GM19324 (cell line): ENCODE measurements around the gene FOCAD.
"Not testable (repeated sequence)": the region's sequence is repeated elsewhere in the genome, so short reads cannot be mapped to it uniquely, and the experiment has no call there.

Experiments
- ATAC-seq: cut with Tn5 transposase; IDR thresholded peaks from one replicate; pipeline ENCODE4 v1.9.1; 2021; ENCODE audit warnings: mild to moderate bottlenecking, moderate library complexity; ENCODE audit not compliant: unreplicated experiment, low FRiP score

Gene FOCAD

DNA sequence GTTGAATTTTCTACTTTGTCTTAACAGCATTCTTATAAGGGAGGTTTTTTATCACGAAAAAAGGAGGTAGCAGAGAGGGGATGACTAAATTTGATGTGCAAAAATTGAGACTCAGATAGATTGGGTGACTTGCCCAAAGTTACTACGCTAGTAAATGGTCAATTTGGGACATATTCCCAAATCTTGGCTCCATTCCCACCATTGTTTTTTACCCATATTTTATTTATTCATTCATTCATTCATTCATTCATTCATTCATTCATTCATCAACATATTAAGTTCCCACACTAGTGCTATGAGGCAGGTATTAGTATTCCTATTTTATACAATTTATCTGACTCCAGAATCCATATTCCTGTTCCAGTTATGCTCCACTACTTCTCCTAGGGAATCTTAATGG is 261.8 kb downstream of the FOCAD start:
- no peak for ATAC-seq

DNA sequence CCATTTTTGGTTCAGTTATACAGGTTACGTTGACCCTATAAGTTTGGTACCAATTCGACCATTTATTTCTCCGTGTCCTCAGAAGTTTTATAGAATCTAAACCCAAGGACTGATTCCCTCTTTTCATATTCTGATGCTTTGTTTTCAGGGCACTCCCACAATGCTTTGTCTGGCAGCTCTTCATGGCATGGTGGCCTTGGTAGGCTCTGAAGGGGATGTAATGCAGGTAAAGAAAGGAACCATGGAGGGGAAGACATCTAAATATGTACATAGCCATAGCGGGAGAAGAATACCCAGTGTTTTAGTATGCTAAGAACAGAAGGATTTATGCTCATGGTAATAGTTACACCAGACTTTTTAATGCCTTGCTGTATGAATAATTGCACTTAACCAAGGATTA is 264.6 kb downstream of the FOCAD start:
- no peak for ATAC-seq

DNA sequence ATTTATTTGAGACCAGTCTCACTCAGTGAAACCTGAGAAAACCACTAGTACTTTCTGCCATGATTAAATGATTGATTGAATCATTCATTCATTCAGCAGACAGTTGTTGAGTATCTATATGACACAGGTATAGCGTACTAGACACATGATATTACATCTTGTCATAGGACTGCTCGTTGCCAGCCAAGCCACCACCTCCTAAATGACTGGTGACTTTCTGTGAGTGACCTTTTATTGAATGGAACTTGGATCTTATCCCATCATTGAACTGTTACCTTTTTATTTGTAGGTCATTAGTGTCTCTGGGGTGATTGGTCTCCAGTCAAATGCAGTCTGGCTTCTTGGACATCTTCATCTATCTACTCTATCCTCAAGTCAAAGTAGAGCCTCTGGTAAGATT is 266.6 kb downstream of the FOCAD start:
- ATAC-seq, result no peak

DNA sequence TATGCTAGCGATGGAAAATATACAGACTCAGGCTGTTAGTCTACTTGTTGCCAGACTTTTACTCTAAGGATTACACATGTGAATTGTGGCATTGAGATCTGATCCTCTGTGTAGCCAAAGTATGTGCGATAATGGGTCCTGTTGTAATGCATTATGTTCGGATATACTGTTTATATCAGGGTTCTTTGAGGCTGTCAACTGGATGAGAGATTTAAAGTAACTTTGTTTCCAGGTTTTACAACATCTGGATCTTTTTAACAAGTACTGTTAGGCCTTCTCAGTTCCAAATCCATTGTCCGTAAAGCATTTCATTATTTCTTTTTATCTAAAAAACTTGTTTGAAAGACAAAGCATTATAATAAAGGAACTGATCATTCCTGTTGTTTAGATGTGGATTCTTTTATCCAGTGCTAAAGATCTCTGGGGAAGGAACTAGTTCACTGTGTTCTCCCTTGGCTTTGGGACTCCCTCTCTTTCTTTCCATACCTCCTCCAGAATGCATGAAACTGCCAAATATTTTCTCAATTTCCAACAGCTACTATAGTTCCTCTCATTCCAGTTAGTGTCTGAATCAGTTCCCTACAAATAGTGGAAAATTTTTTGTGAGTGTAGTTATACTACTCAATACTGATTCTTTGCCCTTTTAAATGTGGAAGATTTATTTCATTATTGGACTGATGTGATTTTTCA is 278.6 kb downstream of the FOCAD start:
- ATAC-seq, result no peak

DNA sequence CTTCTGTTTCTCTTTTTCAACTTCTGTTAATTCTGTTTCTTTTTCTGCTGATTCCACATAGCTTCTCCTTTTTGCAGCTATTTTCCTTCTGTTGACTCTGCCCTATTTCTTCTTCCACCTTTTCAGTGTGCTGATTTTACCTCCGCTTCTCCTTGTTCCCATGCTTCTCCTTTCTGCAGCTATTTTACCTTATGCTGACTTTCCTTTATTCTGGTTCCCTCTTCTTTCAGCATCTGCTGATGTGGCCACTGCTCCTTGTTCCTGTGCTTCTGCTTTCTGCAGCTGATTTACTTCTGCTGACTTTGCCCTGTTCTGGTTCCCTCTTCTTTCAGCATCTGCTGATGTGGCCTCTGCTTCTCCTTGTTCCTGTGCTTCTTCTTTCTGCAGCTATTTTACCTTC is 288.6 kb downstream of the FOCAD start:
- no peak for ATAC-seq

DNA sequence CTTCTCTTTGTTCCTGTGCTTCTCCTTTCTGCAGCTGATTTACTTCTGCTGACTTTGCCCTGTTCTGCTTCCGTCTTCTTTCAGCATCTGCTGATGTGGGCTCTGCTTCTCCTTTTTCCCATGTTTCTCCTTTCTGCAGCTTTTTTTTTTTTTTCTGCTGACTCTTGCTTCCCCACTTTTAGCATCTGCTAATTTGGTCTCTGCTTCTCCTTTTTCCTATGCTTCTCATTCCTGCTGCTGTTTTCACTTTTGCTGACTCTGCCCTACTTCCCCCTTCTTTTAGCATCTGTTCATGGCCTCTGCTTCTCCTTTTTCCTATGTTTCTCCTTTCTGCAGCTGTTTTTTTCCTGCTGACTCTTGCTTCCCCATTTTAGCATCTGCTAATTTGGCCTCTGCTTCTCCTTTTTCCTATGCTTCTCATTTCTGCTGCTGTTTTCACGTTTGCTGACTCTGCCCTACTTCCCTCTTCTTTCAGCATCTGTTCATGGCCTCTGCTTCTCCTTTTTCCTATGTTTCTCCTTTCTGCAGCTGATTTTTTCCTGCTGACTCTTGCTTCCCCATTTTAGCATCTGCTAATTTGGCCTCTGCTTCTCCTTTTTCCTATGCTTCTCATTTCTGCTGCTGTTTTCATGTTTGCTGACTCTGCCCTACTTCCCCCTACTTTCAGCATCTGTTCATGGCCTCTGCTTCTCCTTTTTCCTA is 289.3 kb downstream of the FOCAD start:
- not testable (repeated sequence) for ATAC-seq

DNA sequence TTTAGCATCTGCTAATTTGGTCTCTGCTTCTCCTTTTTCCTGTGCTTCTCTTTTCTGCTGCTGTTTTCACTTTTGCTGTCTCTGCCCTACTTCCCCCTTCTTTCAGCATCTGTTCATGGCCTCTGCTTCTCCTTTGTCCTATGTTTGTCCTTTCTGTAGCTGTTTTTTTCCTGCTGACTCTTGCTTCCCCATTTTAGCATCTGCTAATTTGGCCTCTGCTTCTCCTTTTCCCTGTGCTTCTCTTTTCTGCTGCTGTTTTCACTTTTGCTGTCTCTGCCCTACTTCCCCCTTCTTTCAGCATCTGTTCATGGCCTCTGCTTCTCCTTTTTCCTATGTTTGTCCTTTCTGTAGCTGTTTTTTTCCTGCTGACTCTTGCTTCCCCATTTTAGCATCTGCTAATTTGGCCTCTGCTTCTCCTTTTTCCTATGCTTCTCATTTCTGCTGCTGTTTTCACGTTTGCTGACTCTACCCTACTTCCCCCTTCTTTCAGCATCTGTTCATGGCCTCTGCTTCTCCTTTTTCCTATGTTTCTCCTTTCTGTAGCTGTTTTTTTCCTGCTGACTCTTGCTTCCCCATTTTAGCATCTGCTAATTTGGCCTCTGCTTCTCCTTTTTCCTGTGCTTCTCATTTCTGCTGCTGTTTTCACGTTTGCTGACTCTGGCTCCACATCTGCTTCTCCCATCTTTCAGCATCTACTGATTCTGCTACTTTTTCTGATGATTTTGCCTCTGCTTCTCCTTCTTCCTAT is 290.3 kb downstream of the FOCAD start:
- ATAC-seq, result not testable (repeated sequence)

DNA sequence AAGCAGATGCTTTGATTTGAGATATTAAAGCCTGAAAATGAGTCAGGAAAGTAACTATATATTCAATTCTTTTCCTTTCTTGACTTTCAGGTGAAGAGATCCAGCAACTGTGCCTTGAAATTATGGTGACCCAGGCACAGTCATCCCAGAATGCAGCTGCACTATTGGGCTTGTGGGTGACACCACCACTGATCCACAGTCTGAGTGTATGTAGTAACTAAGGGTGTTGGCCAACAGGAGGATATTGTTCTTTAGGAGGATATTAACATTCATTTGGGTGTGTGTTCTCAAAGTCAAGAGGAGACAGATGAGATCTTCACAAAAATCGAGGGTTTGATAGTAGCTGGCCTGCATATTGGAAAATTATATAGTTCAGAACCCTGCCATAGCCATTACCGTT is 294.2 kb downstream of the FOCAD start:
- no peak for ATAC-seq

DNA sequence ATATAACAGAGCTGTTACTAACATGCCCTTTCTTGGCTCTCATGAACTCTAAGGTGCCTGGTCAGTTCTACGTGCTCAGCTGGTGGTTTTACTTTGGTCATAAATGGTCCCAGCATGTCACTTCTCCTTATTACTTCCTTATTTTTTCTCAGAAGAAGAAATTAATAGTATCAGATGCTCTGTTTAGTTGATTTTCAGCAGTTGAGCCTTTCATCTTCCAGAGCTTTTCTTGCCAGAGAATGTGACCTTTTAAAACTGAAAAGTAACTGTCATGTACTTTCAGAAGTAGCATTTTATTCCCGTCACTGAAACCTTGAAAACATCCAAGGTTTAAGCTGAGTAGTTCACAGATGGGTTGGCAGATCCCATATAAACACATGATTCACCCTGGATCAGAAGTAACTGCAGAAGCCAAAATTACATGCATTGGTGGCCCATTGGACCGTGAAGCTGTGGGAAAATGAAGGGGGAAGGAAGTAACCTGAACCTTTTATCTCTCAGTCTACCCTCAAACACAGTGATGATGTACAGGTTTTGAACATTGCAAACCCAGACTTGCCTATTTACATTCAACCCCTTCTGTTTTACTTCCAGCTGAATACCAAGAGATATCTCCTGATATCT is 296.9 kb downstream of the FOCAD start:
- no peak for ATAC-seq

DNA sequence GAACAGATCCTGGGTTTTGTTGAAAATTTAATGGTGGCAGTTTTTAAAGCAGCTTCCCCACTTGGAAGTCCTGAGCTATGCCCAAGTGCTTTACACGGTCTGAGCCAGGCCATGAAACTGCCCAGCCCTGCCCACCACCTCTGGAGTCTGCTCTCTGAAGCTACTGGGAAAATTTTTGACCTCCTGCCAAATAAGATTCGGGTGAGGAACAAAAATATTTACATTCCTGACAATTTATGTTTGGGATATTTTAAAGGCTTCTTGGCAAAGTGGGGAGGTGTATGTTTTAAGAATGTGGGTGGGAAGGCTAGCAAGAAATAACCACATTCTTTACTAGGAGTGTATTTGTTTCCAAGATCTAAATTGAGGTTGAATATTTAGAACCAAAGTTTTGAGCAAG is 297.4 kb downstream of the FOCAD start:
- no peak for ATAC-seq

DNA sequence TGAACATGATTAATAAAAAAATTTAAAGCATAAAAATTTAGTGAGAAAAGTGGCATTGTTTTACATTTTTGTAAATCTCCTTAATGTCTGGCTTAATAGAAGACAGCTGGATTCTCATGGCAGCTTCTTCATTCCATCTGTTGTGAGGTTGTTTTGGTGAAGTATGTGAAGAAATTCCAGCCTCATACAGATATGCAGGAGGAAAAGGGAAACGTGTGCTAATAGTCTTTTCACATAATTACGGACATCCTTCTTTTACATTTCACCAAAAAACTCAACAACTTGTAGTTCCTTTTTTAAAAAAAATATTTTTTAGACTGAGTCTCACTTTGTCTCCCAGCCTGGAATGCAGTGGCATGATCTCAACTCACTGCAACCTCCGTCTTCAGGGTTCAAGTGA is 300.4 kb downstream of the FOCAD start:
- ATAC-seq, result no peak

DNA sequence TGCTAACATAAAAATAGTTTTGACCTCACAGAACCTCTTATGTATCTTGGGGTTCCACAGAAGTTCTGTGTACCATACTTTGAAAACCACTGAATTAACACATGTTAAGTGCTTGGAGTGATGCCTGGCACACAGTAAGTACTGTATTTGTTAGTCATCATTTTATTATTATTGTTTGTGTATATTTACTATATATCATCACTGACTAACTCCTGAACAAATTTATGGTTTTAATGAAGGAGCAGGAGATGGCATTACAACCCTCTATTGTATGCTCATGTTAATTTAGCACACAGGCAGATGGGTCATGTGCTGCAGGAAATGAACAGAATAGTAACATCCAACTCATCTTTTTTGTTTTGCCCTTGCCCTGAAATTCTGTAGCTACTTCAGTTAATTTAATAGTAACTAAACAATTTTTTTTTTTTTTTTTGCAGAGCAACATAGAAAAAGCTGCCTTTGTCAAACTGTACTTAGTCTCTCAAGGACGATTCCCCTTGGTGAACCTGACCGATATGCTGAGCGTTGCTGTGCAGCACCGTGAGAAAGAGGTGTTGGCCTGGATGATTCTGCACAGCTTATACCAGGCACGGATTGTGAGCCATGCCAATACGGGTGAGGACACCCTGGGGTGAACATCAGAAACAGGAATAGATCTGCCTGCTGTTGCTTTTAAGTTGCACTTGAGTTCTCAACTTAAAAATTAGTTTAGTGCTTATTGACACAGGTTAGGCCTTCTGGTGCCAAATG is 302.0 kb downstream of the FOCAD start:
- no peak for ATAC-seq

DNA sequence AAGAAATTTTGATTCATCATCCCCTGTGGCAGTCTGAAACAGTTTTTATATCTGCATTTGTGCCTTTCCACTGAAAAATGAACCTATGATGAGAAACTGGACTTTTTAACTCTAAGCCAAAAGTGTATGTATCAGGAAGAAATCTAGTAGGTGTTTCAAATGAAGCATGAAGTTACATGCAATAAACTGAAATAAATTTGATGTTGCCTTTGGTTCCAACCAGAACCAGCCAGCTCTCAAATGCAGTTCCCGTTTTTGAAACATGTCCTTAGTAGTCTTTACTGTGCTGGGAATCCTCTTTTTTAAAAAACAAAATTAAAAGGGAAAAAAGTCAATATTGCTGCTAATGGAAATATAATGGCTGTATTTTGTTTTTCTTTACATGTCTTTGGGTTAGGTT is 303.5 kb downstream of the FOCAD start:
- ATAC-seq, result no peak

DNA sequence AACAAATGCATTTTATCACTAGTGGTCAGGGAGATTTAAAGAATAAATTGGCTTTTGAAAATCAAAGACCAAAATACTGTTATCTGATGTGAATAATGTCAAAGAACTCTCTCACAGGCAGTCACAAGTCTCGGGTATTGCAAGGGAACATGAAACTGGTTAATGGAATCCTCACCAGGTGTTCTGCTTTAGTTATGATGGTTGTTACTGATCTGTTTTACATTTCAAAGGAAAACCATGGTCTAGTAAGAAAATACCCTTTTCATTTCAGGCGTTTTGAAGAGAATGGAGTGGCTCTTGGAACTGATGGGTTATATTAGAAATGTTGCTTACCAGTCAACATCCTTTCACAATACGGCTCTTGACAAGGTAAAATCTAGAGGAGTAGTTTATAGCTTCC is 304.0 kb downstream of the FOCAD start:
- ATAC-seq, result no peak

DNA sequence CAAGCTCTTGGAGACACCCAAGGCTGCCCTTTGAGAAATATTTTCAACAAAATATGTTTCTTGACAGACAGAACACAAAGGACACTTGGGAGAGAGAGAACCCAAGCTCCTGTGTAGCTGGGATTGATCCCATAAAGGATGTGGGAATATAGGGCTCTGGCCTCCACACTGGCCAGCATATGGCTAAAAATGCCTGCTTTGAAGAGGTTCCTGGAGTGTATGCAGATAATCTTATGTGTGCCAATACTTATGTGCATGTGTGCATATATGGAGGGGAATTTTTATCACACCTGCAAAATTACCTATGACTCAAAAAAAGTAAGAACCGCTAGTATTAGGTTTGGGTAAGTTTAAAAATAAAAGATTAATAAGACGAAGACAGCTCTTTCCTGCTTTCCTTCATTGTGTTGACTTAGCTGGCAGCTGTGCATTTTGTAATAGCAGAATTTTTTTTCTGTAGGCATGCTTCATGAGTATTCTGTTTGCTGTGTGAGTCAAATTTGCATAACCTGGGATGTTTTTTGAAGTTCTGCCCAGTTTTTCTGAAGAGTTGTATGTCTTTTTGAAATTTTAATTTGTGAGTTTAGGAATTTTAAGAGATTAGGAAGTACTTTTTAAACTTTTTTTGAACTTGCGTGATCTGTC is 304.7 kb downstream of the FOCAD start:
- ATAC-seq, result no peak

DNA sequence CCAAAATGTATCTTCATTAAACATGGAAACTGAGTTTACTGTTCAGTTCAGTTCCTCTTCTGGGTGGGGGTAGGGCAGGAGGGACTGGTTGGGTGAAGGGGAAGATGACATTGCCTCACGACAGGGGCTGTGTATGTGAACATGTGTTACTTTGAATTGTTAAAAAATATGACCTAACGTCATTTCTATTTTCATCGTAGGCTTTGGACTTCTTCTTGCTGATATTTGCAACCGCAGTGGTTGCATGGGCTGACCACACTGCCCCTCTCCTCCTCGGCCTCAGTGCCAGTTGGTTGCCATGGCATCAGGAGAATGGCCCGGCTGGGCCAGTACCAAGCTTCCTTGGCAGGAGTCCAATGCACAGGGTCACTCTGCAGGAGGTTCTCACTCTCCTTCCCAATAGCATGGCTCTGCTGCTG is 305.9 kb downstream of the FOCAD start:
- no peak for ATAC-seq

DNA sequence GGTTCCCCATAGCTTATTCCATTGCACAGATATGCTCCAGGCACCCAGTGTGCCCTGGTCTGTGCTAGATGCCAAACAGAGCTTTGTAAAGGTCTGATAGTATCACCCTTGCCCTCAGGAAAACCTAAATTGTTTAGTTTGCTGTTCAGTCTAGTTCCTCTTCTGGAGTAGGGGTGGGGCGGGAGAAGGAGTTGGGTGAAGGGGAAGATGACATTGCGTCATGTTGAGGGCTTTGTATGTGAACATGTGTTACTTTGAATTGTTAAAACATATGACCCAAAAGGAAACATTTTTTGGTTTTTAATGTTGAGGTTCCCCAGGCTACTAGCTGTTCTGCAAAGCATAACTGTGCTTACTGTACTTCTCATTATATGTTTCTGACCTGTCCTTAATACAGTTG is 306.8 kb downstream of the FOCAD start:
- ATAC-seq, result no peak

DNA sequence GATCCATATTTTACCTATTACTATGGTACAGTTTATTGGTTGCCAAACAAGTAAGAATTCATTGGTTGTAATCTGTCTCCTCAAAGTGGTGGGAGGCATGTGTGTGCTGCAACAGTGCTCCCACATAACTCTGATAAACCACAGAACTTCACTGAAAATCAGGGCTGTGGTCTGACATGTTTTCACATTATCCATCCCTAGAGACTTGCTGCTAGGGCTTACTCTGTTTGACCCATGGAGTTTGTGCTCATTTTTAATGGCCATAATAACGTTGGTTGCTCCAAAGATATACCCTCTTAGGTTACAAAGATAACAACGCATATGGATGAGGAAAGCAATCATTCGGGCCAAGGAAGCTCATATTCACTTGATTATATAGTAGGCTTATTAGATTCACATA is 310.4 kb downstream of the FOCAD start:
- ATAC-seq, result no peak

DNA sequence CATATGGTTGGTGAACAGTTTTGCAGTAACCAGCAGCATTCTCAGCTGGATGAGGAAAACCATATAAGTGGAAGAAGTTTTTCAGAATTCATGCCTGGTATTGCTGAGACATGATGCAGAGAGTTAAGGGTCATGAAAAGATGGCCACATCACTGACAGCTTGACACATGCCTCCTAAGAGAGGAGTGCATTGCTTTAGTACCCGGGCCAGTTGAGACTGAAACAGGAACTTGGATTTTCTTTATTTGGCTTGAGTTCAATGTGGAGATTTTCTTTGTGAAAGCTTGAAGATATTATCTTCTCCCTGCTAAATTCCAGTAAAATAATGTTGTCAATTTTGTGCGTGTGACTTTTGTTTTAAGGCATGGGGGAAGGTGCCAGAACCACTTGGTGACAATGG is 311.6 kb downstream of the FOCAD start:
- ATAC-seq, result no peak

DNA sequence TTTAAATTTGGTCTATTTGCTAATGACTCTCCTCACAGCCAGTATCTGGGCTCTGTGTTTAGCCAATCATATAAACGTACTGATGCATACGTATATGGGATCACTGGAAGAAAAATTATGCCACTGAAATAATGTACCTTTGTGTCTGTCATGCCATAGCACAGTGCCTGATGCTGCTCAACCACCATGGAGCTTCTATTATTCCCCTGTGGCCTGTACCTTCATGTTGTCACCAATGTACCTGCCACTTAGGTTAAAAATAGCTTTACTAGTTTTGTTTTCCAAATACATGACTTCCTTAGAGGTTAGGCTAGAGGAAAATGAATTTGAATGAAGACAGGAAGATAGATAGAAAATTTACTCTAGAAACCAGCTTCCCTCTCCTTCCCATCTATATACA is 312.8 kb downstream of the FOCAD start:
- ATAC-seq, result no peak
